ENCODE results near the gene KNOP1. TPM values are rescaled to one million over a fixed set of nuclear protein-coding genes. Genes with fewer than 3 reads are reported as not detected.
A peak's percentile ranks its signal among the peaks of the same experiment; 100 is the strongest.

KNOP1 gene
- total and polyA plus RNA-seq, 2 of the 4 experiments (the other 2 are of a cell fraction) = 7.0 to 8.4 TPM

GRCh38 chr16:19708296-19709205, 9.5 kb downstream of the KNOP1 start:
- TF ChIP-seq RAD21 (IDR thresholded peaks at IDR 0.05; ENCODE audit: low read length) (no peak), NFE2L2 (IDR thresholded peaks at IDR 0.05; ENCODE audit: low read depth, low read length) (no peak)
- peaks cover 9% of the 10 kb centered on the region for H4K20me1 ChIP-seq (ENCODE audit: insufficient read depth, low read length)
- H2BK15ac ChIP-seq (ENCODE audit: low read depth, low read length) = no peak overlapping the region
- H2BK20ac ChIP-seq (ENCODE audit: low read depth, low read length) = no peak overlapping the region
- H2AFZ ChIP-seq (replicated peaks; ENCODE audit: low read length, poor library complexity) = peak overlapping the region; percentile 2
- H3K4me1 ChIP-seq (ENCODE audit: control insufficient read depth, insufficient read depth, low read length) = peaks cover 6% of the 10 kb centered on the region
- peaks cover 30 to 68% of the 10 kb centered on the region in 2 experiments for H3K79me1 ChIP-seq (ENCODE audit: low read depth in 1 of 2, low read length in 2 of 2)
- no peak overlapping the region for H3K4me3 ChIP-seq (ENCODE audit: insufficient read depth, low read depth, low read length)
- no peak overlapping the region for H3K4ac ChIP-seq (ENCODE audit: low read depth, low read length)
- no peak overlapping the region for H3K56ac ChIP-seq (ENCODE audit: extremely low read depth, insufficient read depth, low read length)
- BruUV-seq (replicated peaks) = no TSS peak
- peaks cover 67% of the 10 kb centered on the region for H3K36me3 ChIP-seq (ENCODE audit: control insufficient read depth, insufficient read depth, low read length)
- no peak for ATAC-seq (ENCODE audit: low read depth)
- no peak overlapping the region for H2BK5ac ChIP-seq (ENCODE audit: low read depth, low read length, poor library complexity, severe bottlenecking)
- no peak overlapping the region for H3K23ac ChIP-seq (ENCODE audit: low read depth, low read length)
- H4K91ac ChIP-seq (ENCODE audit: insufficient read depth, low read depth, low read length) = no peak overlapping the region; the same call in 1 of the 2 replicates
- H2BK120ac ChIP-seq (ENCODE audit: low read depth, low read length) = no peak overlapping the region
- CTCF ChIA-PET = no interaction called here
- intact Hi-C loops (cut with micrococcal nuclease) (no loop called here), dilution Hi-C loops (cut with HindIII; ENCODE audit: low sequenced_read_pairs, unreplicated experiment) (no loop called here), in situ Hi-C loops (cut with MboI; ENCODE audit: low sequenced_read_pairs) (loop anchor here (25.0 kb wide), 1 partner anchor 596 kb away; the partner anchor contains the start of gene ITPRIPL2)
- H4K8ac ChIP-seq (ENCODE audit: low read depth in 2 of 2, low read length in 2 of 2) = no peak overlapping the region
- no peak overlapping the region for H3K4me2 ChIP-seq (ENCODE audit: low read depth, low read length)
- 90% methylated on average over 7 of the region's 18 CpGs; no CpG with 5 or more reads in 1 of the 2 experiments for WGBS, 2 experiments (ENCODE audit: extremely low coverage in 2 of 2, insufficient read length in 1 of 2)
- peaks cover 7% of the 10 kb centered on the region for H3K9me1 ChIP-seq (ENCODE audit: insufficient read depth, low read length)
- no peak overlapping the region for H3K18ac ChIP-seq (ENCODE audit: low read depth, low read length)
- no peak overlapping the region for H4K5ac ChIP-seq (ENCODE audit: low read depth, low read length)
- no peak for DNase-seq
- no peak overlapping the region for H2AK5ac ChIP-seq (ENCODE audit: low read depth, low read length)
- H3K27me3 ChIP-seq (ENCODE audit: control insufficient read depth, insufficient read depth, low read length) = no peaks in the 10 kb centered on the region
- no peak overlapping the region for H3K9ac ChIP-seq (ENCODE audit: low read depth, low read length)
- no peak overlapping the region for H3K27ac ChIP-seq (ENCODE audit: insufficient read depth, low read length)
- H2AK9ac ChIP-seq (replicated peaks; ENCODE audit: low read depth, low read length, poor library complexity) = no peak overlapping the region
- POLR2A ChIA-PET (ENCODE audit: unreplicated experiment) = no interaction called here
- H3K14ac ChIP-seq (replicated peaks; ENCODE audit: low read depth, low read length) = no peak overlapping the region
- H3K9me3 ChIP-seq (ENCODE audit: control insufficient read depth, insufficient read depth, low read length) = no peaks in the 10 kb centered on the region
